Activated T-helper 9 cell treated with anti-CD3 and anti-CD28 coated beads, Interleukin-2, amount 50 U/mL, for 16 hours (primary cell): ENCODE results near the gene CA9.

Source experiments
- DNase-seq: peaks from one replicate; pipeline ENCODE4 v3.0.0-alpha.2; 2020; ENCODE audit warnings: low read depth

Gene CA9

GRCh38 chr9:35691757-35692301 lies 18.1 kb downstream of the CA9 start:
- DNase-seq = no peak

DNA sequence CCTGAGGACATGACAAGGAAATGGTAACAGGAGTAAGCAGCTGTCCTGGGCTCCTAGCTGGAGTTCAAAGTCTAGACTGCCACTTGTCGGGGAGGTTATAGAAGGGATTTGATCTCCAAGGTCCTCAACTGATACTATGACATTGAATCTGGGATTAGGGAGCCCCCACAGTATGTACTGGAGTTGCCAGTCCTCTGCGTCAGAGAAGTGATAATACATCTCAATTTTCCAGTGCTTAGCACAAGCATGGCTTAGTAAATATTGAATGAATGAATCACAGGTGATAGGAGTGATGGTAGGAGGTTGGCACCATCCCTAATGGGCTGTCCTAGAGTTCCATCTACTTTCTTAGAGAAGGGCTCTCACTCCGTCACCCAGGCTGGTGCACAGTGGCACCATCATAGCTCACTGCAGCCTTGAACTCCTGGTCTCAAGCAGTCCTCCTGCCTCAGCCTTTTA lies 22.2 kb downstream of the CA9 start:
- no peak for DNase-seq

GRCh38 chr9:35696520-35697215 lies 22.9 kb downstream of the CA9 start:
- peak; percentile 44 for DNase-seq

DNA sequence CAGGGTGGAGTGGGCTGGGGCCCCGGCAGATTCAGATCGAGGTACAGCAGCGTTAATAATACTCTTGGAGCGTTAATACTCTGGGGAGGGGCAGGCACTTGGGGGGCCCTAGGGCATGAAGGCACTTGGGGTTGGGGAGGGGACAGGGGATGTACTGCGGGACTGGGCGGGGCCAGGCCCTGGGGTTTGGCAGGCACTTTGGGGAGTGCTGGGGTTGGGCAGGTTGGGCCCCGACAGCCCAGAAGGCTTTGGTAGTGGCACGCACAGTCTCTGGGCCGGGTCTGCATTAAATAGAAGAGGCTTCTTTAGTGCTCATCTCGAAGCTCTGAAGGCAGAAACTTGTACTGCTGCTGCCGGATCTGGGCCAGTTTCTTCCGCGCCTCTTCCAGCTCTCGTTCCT lies 23.8 kb downstream of the CA9 start:
- DNase-seq = no peak

GRCh38 chr9:35698231-35698630 lies 24.5 kb downstream of the CA9 start:
- DNase-seq = no peak

GRCh38 chr9:35700031-35700430 lies 26.3 kb downstream of the CA9 start:
- DNase-seq = no peak

GRCh38 chr9:35700942-35701341 lies 27.2 kb downstream of the CA9 start:
- DNase-seq = no peak

- no peak for DNase-seq
Measured at GRCh38 chr9:35702696-35703095, 29.0 kb downstream of the CA9 start.

DNA sequence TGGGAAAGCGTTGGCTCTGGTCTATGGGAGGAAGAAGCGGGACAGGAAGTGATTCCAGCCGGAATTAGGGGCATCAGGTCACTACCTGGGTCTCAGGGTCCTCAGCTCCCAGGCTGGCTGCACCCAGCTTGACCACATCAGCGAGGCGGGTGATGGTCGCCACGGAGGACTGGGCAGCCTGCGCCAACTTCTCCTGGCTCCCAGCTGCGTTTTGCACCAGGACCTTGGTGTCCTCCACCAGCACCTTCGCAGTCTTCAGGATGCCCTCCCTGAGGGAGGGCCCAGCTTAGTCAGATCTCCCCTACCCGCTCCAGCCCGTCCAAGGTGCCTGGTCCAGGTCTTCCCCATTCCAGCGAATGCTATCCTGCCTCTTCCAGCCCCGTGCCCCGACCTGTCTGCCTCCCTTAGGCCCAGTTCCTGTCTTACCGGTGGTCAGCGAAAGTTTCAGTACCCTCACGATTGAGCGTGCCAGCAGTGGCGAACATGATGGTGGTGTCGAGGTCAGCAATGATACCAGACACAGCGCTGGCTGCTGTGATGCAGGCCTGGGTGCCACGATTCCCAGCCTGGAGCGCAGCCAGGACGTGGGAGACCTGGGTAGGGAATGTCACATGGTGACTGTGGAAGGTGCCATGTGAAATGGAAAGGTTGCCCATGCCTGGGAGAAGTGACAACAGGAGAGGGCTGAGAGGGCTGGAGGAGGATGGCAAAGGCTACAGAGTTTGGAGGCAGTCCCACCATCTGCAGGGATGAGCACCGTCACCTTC lies 30.4 kb downstream of the CA9 start:
- no peak for DNase-seq

DNA sequence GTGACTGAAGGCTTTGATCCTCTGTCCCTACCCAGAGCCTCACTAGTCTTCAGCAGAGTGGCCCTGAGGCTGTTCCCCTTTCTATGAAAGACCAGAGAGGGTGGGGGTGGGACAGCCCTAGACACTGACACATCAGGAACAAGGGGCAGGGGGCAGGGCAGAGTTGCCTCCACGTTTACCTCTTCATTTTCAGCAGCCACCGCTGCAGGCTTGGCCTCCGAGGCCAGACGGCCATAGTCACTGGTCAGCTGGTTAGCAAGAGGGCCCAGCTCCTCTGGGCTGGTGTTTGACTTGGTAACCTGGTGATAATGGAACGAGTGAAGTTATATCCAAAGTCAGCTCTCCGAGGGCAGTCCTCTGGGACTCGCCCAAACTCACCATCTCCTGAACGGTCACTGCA lies 31.6 kb downstream of the CA9 start:
- no peak for DNase-seq

GRCh38 chr9:35705836-35706430 lies 32.2 kb downstream of the CA9 start:
- DNase-seq = no peak

GRCh38 chr9:35706951-35707350 lies 33.2 kb downstream of the CA9 start:
- no peak for DNase-seq

- DNase-seq = no peak
Measured at GRCh38 chr9:35708146-35708545, 34.4 kb downstream of the CA9 start.

- no peak for DNase-seq
Measured at GRCh38 chr9:35710818-35711500, 37.2 kb downstream of the CA9 start.

DNA sequence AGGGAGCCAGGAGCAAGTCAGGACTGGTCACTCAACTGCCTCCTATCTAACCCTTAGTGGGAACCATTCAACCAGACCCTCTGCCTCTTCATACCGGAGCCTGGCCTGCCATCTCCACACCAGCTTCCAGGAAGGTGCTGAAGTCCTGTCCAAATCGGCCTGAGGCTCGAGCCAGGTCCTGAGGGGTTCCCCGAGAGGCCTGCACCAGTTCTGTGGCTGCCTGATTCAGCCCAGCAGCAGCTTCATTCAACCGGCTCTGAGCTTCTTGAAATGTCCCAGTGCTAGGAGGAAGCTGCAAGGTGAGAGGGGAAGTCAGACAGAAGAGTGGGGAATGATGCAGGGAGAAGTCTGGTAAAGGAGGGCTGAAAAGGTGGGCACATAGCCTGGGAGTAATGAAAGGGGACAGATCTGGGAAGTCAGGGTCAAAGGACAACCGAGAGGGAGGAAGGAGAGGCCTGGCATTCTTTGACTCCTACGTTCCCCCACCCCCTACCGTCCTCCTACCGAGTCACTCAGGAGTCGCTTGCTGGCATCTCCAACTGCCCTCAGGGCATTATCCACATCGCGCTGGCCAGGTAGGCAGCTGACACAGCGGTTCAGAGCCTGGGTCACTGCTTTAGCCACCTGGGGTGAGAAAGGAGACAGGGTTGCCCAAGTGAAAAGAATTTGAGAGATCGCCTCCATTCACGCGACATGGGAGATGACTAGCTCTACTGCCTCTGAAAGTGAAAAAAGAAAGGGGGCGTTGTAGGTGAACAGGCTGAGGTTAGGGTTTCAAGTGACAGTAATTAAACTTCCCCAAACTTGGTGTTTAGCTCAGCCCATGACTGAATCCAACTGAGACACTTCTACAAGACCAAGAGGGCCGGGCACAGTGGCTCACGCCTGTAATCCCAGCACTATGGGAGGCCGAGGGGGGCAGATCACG lies 38.0 kb downstream of the CA9 start:
- DNase-seq = no peak

DNA sequence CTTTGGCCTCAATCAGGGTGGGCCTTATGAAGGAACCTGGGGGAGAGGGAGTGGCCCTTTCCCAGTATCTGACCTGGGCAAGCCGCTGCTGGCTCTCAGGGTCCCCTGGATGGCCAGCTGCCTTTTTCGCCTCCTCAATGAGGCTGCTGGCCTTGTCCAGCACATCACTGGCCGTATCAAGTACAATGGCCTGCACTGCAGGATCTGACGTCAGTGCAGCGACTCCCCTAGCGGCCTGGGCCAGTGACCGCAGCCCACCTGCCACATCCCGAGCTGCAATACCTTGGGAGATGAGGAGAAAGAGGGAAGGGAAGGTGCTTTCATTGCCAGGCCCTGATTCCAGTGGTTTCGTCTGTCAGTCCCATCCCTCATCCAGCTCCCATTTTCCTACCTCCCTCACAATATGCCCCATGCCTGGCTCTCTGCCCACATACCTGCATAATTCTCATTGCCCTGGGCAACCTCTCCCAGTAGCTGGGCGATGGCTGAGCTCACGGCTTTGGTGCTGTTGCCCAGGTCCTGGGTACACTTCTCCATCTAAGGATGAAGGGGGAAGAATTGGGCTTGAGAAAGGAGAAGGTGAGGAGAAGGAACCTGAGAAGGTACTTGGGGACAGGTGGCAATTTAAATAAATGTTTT lies 39.2 kb downstream of the CA9 start:
- DNase-seq = no peak

DNA sequence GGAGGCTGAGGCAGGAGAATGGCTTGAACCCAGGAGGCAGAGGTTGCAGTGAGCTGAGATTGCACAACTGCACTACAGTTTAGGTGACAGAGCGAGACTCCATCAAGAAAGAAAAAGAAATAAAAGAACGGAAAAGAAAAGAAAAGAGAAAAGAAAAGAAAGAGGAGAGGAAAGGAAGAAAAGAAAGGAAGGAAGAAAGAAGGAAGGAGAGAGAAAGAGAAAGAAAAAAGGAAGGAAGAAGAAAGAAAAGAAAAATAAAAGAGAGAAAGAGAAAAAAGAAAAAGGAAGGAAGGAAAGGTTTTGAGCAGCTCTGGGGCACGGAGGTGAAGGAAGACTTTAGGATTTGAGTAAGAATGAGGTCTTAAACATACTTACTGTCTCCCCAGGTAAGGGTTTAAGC lies 39.9 kb downstream of the CA9 start:
- DNase-seq = no peak

GRCh38 chr9:35714123-35714522 lies 40.4 kb downstream of the CA9 start:
- DNase-seq = no peak

DNA sequence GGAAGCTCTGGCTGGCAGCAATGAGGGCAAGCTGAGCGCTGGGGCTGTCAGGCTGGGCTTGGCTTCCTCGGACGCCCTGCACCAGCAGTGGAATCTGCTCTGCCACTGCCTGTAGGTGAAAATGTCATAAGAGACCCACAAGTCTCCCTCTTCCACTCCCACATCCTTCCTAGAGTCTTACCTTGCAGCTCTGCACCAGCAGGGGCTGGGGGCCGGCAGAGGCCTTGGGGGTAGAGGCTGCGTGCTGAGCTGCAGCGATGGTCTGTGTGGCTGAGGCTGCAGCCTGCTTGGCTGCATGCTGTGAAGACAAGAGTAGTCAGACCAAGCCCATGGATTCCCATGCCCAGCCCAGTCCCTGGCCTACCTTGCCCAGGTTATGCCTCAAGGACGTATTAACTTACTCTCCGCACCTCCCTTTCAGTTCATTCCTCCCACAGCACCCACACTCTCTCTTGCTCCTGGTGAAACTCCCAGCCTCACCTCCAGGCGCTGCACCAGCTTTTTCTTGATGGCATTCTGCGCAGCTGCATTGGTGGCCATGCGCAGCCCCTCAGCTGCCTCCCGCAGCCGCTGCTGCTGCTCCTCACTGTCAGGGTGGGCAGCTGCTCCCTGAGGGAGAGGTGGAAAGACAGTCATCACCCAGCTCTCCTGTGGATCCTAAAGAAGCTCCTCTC lies 41.0 kb downstream of the CA9 start:
- DNase-seq = no peak

- no peak for DNase-seq
Measured at GRCh38 chr9:35716230-35716629, 42.5 kb downstream of the CA9 start.
